ENCODE results near the gene HCFC1.

- TF ChIP-seq EZH2 (IDR thresholded peaks at IDR 0.05; ENCODE audit: insufficient read depth, poor library complexity, severe bottlenecking) (no peak), EZH2phosphoT487 (IDR thresholded peaks at IDR 0.05; ENCODE audit: insufficient read depth, low read depth) (no peak)
Observed at GRCh38 chrX:153947009-153947769, 24.4 kb downstream of the HCFC1 start.
